ENCODE data around the gene SDE2. TPM values are rescaled to one million over a fixed set of nuclear protein-coding genes. Genes with fewer than 3 reads are reported as not detected.
"Not testable (repeated sequence)": the region's sequence is repeated elsewhere in the genome, so short reads cannot be mapped to it uniquely, and the experiment has no call there.

Gene SDE2
- total RNA-seq, 4 donors from 2014 or later, result 20.1 to 30.0 (median 23.0) TPM

- no peak for TF ChIP-seq POLR2A (IDR thresholded peaks at IDR 0.05)
- no peak for TF ChIP-seq CTCF (IDR thresholded peaks at IDR 0.05 in 4 of 5, conservative IDR thresholded peaks at IDR 0.05 in 1 of 5)
- intact Hi-C loops (cut with DNase I; ENCODE audit: low total_unique reads) (loop anchor here (10.0 kb wide), 2 partner anchors 90 to 660 kb away; partner anchors contain the start of genes LEFTY1 and TMEM63A), in situ Hi-C loops (cut with MboI; ENCODE audit: low sequenced_read_pairs in 4 of 4) (loop anchor here in 2 of 4 donors (10.0 kb wide), 3 partner anchors 110 to 490 kb away; partner anchors contain the start of gene SRP9 (in 1 of the 2))
- H3K27ac ChIP-seq, result no peak overlapping the region
- H3K9me3 ChIP-seq, result no peaks in the 10 kb centered on the region
- H3K4me1 ChIP-seq, result peaks cover under 1% of the 10 kb centered on the region in 2 donors
- no peak overlapping the region for H3K4me3 ChIP-seq
- ATAC-seq (no peak), DNase-seq (no peak)
- H3K36me3 ChIP-seq, result no peaks in the 10 kb centered on the region
- H3K27me3 ChIP-seq, result no peaks in the 10 kb centered on the region
Measured at GRCh38 chr1:225974454-225974853, 24.7 kb downstream of the SDE2 start.

GRCh38 chr1:225973158-225973557, 26.0 kb downstream of the SDE2 start:
- intact Hi-C loops (cut with DNase I; ENCODE audit: low total_unique reads), result loop anchor here (10.0 kb wide), 2 partner anchors 88 to 658 kb away; partner anchors contain the start of genes LEFTY1 and TMEM63A
- Histone ChIP-seq H3K9me3 (no peaks in the 10 kb centered on the region), H3K4me1 (no peaks in the 10 kb centered on the region), H3K27ac (no peak overlapping the region), H3K36me3 (no peaks in the 10 kb centered on the region), H3K4me3 (no peak overlapping the region), H3K27me3 (no peaks in the 10 kb centered on the region)
- no peak for ATAC-seq
- no peak for TF ChIP-seq POLR2A (IDR thresholded peaks at IDR 0.05)
- TF ChIP-seq CTCF (IDR thresholded peaks at IDR 0.05 in 4 of 5, conservative IDR thresholded peaks at IDR 0.05 in 1 of 5), result no peak
- in situ Hi-C loops (cut with MboI; ENCODE audit: low sequenced_read_pairs in 4 of 4), result loop anchor here in 2 of 4 donors (10.0 kb wide), 3 partner anchors 108 to 488 kb away; partner anchors contain the start of gene SRP9 (in 1 of the 2)
- DNase-seq, result no peak

- ATAC-seq, result no peak
- no peaks in the 10 kb centered on the region for H3K36me3 ChIP-seq
- H3K4me1 ChIP-seq, result no peaks in the 10 kb centered on the region
- no peak for TF ChIP-seq CTCF (IDR thresholded peaks at IDR 0.05 in 4 of 5, conservative IDR thresholded peaks at IDR 0.05 in 1 of 5)
- no peak for TF ChIP-seq POLR2A (IDR thresholded peaks at IDR 0.05)
- intact Hi-C loops (cut with DNase I; ENCODE audit: low total_unique reads) (loop anchor here (10.0 kb wide), 2 partner anchors 88 to 658 kb away; partner anchors contain the start of genes LEFTY1 and TMEM63A), in situ Hi-C loops (cut with MboI; ENCODE audit: low sequenced_read_pairs in 4 of 4) (loop anchor here in 2 of 4 donors (10.0 kb wide), 3 partner anchors 108 to 488 kb away; partner anchors contain the start of gene SRP9 (in 1 of the 2))
- no peak overlapping the region for H3K27ac ChIP-seq
- H3K27me3 ChIP-seq, result no peaks in the 10 kb centered on the region
- H3K9me3 ChIP-seq, result no peaks in the 10 kb centered on the region
- no peak overlapping the region for H3K4me3 ChIP-seq
- DNase-seq, result no peak
Measured at GRCh38 chr1:225972344-225973152, 26.6 kb downstream of the SDE2 start.

GRCh38 chr1:225970592-225971157, 28.5 kb downstream of the SDE2 start:
- intact Hi-C loops (cut with DNase I; ENCODE audit: low total_unique reads) (loop anchor here (10.0 kb wide), 2 partner anchors 86 to 656 kb away; partner anchors contain the start of genes LEFTY1 and TMEM63A), in situ Hi-C loops (cut with MboI; ENCODE audit: low sequenced_read_pairs in 4 of 4) (loop anchor here in 2 of 4 donors (10.0 kb wide), 3 partner anchors 106 to 486 kb away; partner anchors contain the start of gene SRP9 (in 1 of the 2))
- H3K27me3 ChIP-seq, H3K36me3 ChIP-seq, H3K4me1 ChIP-seq, H3K9me3 ChIP-seq, ATAC-seq, DNase-seq, H3K4me3 ChIP-seq, H3K27ac ChIP-seq: not testable (repeated sequence)

- not testable (repeated sequence) for ATAC-seq, DNase-seq, H3K4me1 ChIP-seq, H3K27me3 ChIP-seq, H3K36me3 ChIP-seq, H3K27ac ChIP-seq, H3K9me3 ChIP-seq, H3K4me3 ChIP-seq
- intact Hi-C loops (cut with DNase I; ENCODE audit: low total_unique reads) (loop anchor here (10.0 kb wide), 2 partner anchors 85 to 655 kb away; partner anchors contain the start of genes LEFTY1 and TMEM63A), in situ Hi-C loops (cut with MboI; ENCODE audit: low sequenced_read_pairs in 4 of 4) (loop anchor here in 2 of 4 donors (10.0 kb wide), 3 partner anchors 105 to 485 kb away; partner anchors contain the start of gene SRP9 (in 1 of the 2))
Measured at GRCh38 chr1:225969751-225970150, 29.4 kb downstream of the SDE2 start.
